NCI-H526 (cell line): ENCODE results near the gene ATL3.
"Not testable (repeated sequence)": the region's sequence is repeated elsewhere in the genome, so short reads cannot be mapped to it uniquely, and the experiment has no call there.

Source experiments
- DNase-seq, 2 experiments: peaks; one replicate each; lab custom pipeline; 2025; lab: John Stamatoyannopoulos, UW

The ATL3 gene

GRCh38 chr11:63589000-63589399 lies 82.2 kb downstream of the ATL3 start:
- no peak for DNase-seq

DNA sequence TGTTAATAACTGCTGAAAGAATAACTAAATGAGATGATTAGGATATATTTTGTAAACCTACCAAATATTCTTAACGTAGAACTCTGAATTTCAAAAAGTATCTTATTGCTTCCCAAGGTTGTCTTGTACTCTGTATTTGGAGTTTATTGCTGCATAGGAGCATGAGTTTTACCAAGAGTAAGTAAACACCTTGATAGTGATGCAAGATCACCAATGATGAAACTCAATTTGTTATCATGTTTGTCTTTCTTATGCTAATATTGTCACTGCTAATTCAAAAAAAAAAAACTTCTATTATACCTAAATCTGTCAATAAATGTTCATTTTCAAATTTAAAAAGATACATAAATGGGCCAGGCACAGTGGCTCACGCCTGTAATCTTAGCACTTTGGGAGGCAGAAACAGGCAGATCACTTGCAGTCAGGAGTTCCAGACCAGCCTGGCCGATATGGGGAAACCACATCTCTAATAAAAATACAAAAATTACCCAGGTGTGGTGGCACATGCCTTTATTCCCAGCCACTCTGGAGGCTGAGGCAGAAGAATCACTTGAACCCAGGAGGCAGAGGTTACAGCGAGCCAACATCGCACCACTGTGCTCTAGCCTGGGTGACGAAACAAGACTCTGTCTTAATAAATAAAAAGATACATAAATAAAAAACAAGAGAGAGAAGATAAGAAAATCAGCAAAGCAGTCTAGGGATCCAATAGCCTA lies 84.6 kb downstream of the ATL3 start:
- DNase-seq: no peak

DNA sequence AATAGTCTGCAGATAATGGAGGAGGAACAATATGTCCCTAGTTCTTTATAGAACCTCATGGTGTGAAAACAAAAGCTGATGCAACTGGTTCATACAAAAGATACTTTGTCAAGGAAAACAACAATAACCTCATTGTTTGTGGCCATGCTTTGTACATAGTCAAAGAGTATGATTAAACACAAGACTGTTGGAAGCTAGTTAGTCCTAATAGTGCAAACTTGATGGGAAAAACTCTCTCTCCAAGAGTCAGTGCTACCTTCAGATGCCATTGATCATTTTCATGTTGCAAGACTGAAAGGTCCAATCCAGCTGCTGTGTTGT lies 87.9 kb downstream of the ATL3 start:
- peak; percentile 54 to 59 for DNase-seq

DNA sequence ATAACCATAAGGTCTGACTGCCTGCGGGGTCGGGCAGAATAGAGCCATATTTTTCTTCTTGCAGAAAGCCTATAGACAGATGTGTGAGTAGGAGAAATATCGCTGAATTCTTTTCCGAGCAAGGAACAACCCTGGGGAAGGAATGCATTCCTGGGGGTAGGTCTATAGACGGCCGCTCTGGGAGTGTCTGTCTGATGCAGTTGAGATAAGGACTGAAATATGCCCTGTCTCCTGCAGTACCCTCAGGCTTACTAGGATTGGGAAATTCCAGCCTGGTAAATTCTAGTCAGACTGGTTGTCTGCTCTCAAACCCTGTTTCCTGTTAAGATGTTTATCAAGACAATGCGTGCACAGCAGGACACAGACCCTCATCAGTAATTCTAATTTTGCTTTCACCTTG lies 90.0 kb downstream of the ATL3 start:
- not testable (repeated sequence) for DNase-seq

DNA sequence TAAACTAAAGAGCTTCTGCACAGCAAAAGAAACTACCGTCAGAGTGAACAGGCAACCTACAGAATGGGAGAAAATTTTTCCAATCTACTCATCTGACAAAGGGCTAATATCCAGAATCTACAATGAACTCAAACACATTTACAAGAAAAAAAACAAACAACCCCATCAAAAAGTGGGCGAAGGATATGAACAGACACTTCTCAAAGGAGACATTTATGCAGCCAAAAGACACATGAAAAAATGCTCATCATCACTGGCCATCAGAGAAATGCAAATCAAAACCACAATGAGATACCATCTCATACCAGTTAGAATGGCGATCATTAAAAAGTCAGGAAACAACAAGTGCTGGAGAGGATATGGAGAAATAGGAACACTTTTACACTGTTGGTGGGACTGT lies 92.3 kb downstream of the ATL3 start:
- not testable (repeated sequence) for DNase-seq

DNA sequence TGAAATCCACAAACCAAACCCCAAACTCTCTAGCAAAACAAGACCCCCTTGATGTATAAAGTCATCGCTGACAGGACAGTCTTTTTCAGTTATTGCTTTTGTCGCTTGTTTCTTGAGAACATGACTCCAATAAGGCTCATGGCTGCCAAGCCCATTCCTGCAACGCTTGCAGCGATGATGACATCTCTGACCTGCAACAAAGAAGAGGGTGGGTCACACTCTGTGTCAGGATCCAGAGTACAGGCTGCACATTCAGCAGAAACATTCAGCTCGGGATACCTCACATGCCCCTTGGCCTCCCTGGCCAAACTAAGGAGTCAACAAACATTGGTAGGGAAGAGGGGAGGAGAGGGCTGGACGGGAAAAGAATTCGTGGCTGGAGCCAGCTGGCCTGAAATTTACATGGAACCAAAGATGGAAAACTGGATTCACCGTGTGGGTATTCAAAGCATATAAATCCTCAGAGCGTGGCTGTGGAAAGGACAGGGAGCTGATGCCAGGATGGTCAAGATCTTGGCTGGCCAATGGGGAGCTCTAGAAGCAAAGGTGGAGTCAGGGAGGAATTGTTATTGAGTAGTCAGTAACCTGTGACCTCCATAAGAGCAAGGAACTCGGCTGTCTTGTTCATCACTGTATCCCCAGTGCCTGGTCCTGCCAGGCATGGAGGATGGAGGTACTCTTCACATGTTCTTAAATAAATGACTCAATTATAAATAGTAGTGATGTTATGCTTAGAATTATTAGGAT lies 96.1 kb downstream of the ATL3 start:
- no peak for DNase-seq
